Ascending aorta (tissue), 2 donors: Measurements from ENCODE around the gene CAMK1G. TPM values are rescaled to one million over a fixed set of nuclear protein-coding genes. Genes with fewer than 3 reads are reported as not detected.

Experiments used
- DNase-seq, 2 donors: peaks; one replicate each; pipeline ENCODE4 v3.0.0-alpha.2; 2019; ENCODE audit warnings: low spot score in 2 of 2
- H3K27ac ChIP-seq, 2 donors: fragments of 200-600 bp; sonication (generic); one replicate each; pipeline ENCODE4 v1.5.1; 2016 to 2017; ENCODE audit warnings: mild to moderate bottlenecking in 1 of 2
- H3K27me3 ChIP-seq: fragments of 200-600 bp; sonication (generic); one replicate; pipeline ENCODE4 v1.5.1; 2017
- H3K36me3 ChIP-seq, 2 donors: fragments of 200-600 bp; sonication (generic); one replicate each; pipeline ENCODE4 v1.5.1; 2016
- H3K4me1 ChIP-seq, 2 donors: fragments of 200-600 bp; sonication (generic); one replicate each; pipeline ENCODE4 v1.5.1; 2016 to 2017; ENCODE audit warnings: mild to moderate bottlenecking in 1 of 2
- H3K4me3 ChIP-seq, 2 donors: fragments of 200-600 bp; sonication (generic); one replicate each; pipeline ENCODE4 v1.5.1; 2016 to 2017; ENCODE audit warnings: mild to moderate bottlenecking in 1 of 2
- H3K9me3 ChIP-seq, 2 donors: fragments of 200-600 bp; sonication (generic); one replicate each; pipeline ENCODE4 v1.5.1; 2016
- intact Hi-C: fragments of 100-400 bp; cut with DNase I; formaldehyde crosslinking; loops from one replicate; pipeline ENCODE4 v1.15.1; 2023
- total RNA-seq: library from RNA; depleted of rRNA; stranded (reverse); fragments of >200 nt; gene quantifications from one replicate; pipeline ENCODE4 v1.1.0, GENCODE V29; 2016
- TF ChIP-seq, protein P1 (sequence below), 3 experiments: fragments of 200-600 bp in 2 of 3; fragments of 450-650 bp in 1 of 3; sonication (generic) in 2 of 3; IDR thresholded peaks; one replicate each; pipeline ENCODE4 v1.5.1; 2016 to 2019; ENCODE audit warnings: antibody characterized with exemption in 3 of 3, mild to moderate bottlenecking in 1 of 3, moderate library complexity in 1 of 3

Gene CAMK1G
- total RNA-seq, 1 donor from 2014 or later, result not detected

DNA sequence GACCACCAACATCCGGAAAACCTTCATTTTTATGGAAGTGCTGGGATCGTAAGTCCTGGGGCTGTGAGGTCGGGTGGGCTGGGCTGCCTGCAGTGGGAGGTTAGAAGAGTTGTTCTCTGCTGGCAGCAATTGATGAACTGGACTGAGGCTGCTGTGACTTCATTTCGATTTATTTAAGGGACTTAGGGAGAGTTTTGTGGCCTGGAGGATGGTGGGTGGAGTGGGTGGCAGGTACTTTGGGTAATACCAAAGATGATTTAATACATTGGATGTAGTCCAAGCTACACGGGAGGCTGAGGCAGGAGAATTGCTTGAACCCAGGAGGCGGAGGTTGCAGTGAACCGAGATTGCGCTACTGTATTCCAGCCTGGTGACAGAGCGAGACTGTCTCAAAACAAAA, 11.5 kb downstream of the CAMK1G start:
- TF ChIP-seq, protein P1, sequence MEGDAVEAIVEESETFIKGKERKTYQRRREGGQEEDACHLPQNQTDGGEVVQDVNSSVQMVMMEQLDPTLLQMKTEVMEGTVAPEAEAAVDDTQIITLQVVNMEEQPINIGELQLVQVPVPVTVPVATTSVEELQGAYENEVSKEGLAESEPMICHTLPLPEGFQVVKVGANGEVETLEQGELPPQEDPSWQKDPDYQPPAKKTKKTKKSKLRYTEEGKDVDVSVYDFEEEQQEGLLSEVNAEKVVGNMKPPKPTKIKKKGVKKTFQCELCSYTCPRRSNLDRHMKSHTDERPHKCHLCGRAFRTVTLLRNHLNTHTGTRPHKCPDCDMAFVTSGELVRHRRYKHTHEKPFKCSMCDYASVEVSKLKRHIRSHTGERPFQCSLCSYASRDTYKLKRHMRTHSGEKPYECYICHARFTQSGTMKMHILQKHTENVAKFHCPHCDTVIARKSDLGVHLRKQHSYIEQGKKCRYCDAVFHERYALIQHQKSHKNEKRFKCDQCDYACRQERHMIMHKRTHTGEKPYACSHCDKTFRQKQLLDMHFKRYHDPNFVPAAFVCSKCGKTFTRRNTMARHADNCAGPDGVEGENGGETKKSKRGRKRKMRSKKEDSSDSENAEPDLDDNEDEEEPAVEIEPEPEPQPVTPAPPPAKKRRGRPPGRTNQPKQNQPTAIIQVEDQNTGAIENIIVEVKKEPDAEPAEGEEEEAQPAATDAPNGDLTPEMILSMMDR (IDR thresholded peaks at IDR 0.05), result no peak
- intact Hi-C loops, result no loop called here
- no peak overlapping the region for H3K4me3 ChIP-seq
- H3K27me3 ChIP-seq, result no peaks in the 10 kb centered on the region
- no peak overlapping the region for H3K27ac ChIP-seq
- no peaks in the 10 kb centered on the region for H3K36me3 ChIP-seq
- H3K4me1 ChIP-seq, result no peaks in the 10 kb centered on the region
- DNase-seq, result no peak
- H3K9me3 ChIP-seq, result no peaks in the 10 kb centered on the region

DNA sequence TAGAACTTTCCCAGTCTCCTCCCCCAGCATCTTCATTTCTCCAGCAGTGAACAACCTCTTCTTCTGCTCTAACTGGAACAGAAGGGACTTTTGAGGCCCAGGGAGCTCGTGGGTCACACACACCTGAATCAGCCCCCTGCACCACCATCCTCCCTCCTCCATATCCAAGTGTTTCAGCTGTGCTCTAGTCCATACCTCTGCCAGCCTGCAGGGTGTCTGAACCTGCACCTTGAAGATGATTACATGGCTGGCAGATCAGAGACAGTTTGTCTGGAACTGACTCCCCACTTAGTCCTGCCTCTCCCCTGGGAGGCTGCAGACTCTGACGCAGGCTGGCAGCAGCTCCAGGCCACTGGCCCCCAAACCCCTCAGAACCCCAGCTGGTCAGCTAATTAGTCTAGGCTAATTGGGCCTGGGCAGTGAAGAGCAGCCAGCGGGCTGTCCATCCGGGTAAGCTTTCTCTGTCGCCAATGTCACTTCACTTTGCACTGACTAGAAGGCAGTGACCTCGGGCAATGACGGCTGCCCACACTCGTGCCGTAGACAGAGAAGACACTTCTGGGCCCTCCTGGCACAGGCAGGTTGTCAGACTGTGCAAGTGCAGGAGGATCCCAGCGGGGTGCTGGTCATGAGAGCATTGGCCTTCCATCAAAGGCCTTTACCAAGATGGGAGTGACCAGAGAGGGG, 12.2 kb downstream of the CAMK1G start:
- no peak for DNase-seq
- Histone ChIP-seq H3K9me3 (no peaks in the 10 kb centered on the region), H3K27ac (no peak overlapping the region), H3K27me3 (no peaks in the 10 kb centered on the region), H3K4me1 (no peaks in the 10 kb centered on the region), H3K4me3 (no peak overlapping the region), H3K36me3 (no peaks in the 10 kb centered on the region)
- intact Hi-C loops, result no loop called here
- TF ChIP-seq, protein P1 (IDR thresholded peaks at IDR 0.05), result no peak

DNA sequence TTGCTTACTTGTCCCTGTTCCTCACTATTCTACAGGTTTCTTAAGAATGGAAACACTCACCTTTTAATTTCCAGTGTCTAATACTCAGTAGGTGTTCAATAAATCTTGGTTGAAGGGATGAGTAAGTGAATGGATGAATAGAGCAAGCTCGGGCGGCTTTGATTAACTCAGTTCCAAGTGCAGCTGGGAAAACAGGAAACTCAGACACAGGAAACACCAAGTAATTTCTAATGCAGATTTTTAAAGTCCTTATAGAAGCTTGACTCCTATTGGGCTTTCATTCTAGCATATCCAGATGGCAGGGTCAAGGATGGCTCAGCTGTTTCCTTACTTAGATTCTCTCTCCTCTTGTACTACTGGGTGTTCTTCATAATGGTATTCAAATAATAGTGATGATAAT, 14.0 kb downstream of the CAMK1G start:
- no peaks in the 10 kb centered on the region for H3K27me3 ChIP-seq
- no peak overlapping the region for H3K27ac ChIP-seq
- H3K4me3 ChIP-seq, result no peak overlapping the region
- H3K36me3 ChIP-seq, result no peaks in the 10 kb centered on the region
- TF ChIP-seq, protein P1 (IDR thresholded peaks at IDR 0.05), result no peak
- no peaks in the 10 kb centered on the region for H3K9me3 ChIP-seq
- intact Hi-C loops, result no loop called here
- DNase-seq, result no peak
- H3K4me1 ChIP-seq, result no peaks in the 10 kb centered on the region

DNA sequence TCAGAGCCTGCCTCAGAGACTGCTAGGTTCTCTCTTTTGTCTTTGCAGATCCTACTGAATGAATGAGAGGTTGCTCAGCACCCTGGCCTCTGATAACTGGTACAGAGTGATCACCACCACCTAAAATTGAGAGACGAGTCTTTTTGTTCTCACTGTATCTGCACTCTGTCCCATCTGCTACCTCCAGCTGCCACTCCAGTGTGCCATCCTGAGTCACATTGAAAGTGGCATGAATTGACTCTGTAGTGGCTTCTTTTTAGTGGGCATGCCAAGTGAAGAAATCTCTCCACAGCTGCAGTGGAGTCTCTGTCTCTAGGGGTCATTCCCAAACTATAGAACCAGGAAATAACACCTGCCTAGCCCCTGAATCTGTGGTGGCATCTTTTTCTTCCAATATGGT, 14.7 kb downstream of the CAMK1G start:
- DNase-seq, result no peak
- TF ChIP-seq, protein P1 (IDR thresholded peaks at IDR 0.05), result no peak
- H3K9me3 ChIP-seq, result no peaks in the 10 kb centered on the region
- H3K36me3 ChIP-seq, result no peaks in the 10 kb centered on the region
- no peaks in the 10 kb centered on the region for H3K4me1 ChIP-seq
- no peaks in the 10 kb centered on the region for H3K27me3 ChIP-seq
- no peak overlapping the region for H3K27ac ChIP-seq
- intact Hi-C loops, result no loop called here
- no peak overlapping the region for H3K4me3 ChIP-seq

DNA sequence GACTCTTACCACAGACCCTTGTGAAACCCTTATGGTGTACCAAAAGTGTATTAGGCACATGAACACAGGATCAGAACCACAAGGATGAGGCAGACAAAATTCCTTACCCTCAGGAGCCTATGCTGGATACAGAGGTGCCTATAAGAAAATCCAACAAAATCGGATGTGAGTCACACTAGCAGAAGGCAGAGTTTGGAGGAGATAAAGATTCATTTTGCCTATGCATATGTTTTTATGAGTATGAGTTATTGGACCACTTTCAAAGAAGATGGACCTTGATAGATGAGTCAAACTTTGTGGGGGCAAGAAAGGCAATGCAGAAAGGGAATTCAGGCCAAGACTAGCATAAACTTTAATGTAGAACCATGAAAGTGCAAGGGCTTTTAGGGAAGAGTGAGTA, 17.0 kb downstream of the CAMK1G start:
- Histone ChIP-seq H3K27ac (no peak overlapping the region), H3K4me1 (no peaks in the 10 kb centered on the region), H3K9me3 (no peaks in the 10 kb centered on the region), H3K27me3 (no peaks in the 10 kb centered on the region), H3K36me3 (no peaks in the 10 kb centered on the region), H3K4me3 (no peak overlapping the region)
- intact Hi-C loops, result no loop called here
- TF ChIP-seq, protein P1 (IDR thresholded peaks at IDR 0.05), result no peak
- DNase-seq, result no peak
